Rectal smooth muscle tissue (tissue), 1 donor: ENCODE results near the gene RREB1.

Experiments used
- H3K27ac ChIP-seq: one replicate; pipeline ENCODE4 v1.7.0; 2013; ENCODE audit warnings: low read depth, low read length, inconsistent platforms
- H3K27me3 ChIP-seq: one replicate; pipeline ENCODE4 v1.7.0; 2013; ENCODE audit warnings: low read length; ENCODE audit not compliant: control insufficient read depth, insufficient read depth
- H3K36me3 ChIP-seq: one replicate; pipeline ENCODE4 v1.7.0; 2013; ENCODE audit warnings: low read length; ENCODE audit not compliant: control insufficient read depth, insufficient read depth
- H3K4me1 ChIP-seq: one replicate; pipeline ENCODE4 v1.7.0; 2013; ENCODE audit warnings: low read length; ENCODE audit not compliant: control insufficient read depth, insufficient read depth
- H3K4me3 ChIP-seq: one replicate; pipeline ENCODE4 v1.7.0; 2013; ENCODE audit warnings: low read length
- H3K9ac ChIP-seq: one replicate; pipeline ENCODE4 v1.7.0; 2013; ENCODE audit warnings: low read length

Gene RREB1

DNA sequence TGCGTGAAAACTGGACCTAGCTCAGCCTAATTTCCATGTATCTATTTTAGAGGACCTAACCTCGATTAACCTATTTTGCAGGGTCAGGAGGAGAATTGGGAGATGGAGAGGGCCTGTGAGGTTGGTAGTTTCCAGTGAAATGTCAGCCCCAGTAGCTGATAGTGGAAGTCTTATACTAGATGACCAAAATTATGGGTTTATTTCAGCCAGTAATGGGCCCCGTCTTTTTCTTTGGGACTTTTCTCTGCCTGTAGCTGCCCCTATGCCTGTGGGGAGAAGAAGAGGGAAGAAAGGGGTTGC, 37.8 kb downstream of the RREB1 start:
- Histone ChIP-seq H3K36me3 (no peaks in the 10 kb centered on the region), H3K4me1 (peaks cover 38% of the 10 kb centered on the region), H3K27me3 (no peaks in the 10 kb centered on the region), H3K27ac (peak overlapping the region; percentile 69), H3K4me3 (no peak overlapping the region), H3K9ac (no peak overlapping the region)

GRCh38 chr6:7145885-7146828, 38.4 kb downstream of the RREB1 start:
- no peak overlapping the region for H3K9ac ChIP-seq

DNA sequence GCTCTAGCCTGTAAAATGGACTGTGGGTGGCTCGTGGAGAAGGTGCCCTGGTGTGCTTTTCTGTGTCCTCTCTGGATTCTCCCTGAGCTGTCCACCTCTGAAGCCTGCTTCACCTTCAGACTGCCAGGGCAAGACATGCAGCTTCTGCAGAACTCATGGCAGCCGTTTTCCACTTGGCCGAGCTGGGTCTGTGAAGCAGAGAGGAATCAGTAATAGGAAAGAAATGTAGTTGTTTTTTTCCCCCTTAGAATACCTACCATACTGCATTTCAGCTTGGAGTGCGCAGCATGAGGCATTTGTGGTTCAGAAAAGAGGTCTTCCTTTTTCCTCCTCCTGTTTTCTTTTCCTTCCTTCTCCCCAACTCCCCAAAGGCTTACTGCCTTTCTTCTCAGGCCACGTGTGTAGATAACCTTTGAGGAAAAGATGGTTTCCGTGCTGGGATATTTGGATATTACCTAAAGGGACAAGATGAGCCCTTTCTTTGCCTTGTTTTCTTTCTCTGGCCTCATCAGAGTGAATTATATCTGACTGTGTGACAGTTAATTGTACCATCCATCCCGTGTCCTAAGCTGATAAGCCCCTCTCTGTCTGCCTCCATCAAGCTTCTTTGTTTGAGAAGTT, 39.4 kb downstream of the RREB1 start:
- Histone ChIP-seq H3K9ac (no peak overlapping the region), H3K27ac (peak overlapping the region; percentile 69), H3K36me3 (no peaks in the 10 kb centered on the region), H3K4me3 (no peak overlapping the region), H3K27me3 (no peaks in the 10 kb centered on the region), H3K4me1 (peaks cover 40% of the 10 kb centered on the region)

More at GRCh38 chr6:7145885-7146828, 38.4 kb downstream of the RREB1 start:
- H3K27me3 ChIP-seq: no peaks in the 10 kb centered on the region
- peaks cover 38% of the 10 kb centered on the region for H3K4me1 ChIP-seq
- H3K4me3 ChIP-seq: peak overlapping the region; percentile 7
- no peaks in the 10 kb centered on the region for H3K36me3 ChIP-seq
- peak overlapping the region; percentile 69 for H3K27ac ChIP-seq

DNA sequence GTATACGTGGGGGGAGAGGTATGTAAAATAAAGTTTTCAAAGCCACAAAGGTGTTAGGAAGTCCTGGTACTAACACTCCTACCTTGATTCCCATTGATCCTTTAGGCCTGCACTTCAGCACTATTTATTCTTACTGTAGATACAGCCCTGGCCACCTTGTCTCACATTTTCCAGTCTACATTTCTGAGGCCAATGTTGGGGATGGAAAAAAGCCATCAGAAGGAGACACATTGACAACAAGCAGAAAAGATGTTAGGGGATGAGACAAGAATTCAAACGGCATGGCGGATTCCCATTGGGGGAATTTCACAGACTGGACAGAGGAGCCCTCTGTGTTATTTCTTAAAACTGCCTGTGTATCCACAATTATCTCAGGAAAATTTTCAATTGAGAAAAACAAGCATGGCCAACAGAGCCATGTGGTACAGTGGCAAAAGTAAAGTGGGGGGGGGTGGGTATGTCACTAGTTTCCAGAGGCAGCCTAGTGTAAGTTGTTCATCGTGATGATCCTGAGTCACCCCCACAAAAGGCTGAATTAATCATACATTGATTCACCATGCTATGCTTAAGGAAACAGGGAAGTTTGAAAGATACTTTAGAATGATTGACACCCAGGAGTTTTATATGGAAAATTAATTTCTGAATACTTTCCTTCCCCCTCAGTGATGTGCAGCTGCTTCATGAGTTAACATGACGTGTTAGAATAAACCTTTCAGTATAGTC, 40.5 kb downstream of the RREB1 start:
- no peak overlapping the region for H3K4me3 ChIP-seq
- H3K27ac ChIP-seq: peak overlapping the region; percentile 63
- no peaks in the 10 kb centered on the region for H3K36me3 ChIP-seq
- H3K9ac ChIP-seq: no peak overlapping the region
- no peaks in the 10 kb centered on the region for H3K27me3 ChIP-seq
- H3K4me1 ChIP-seq: peaks cover 38% of the 10 kb centered on the region

DNA sequence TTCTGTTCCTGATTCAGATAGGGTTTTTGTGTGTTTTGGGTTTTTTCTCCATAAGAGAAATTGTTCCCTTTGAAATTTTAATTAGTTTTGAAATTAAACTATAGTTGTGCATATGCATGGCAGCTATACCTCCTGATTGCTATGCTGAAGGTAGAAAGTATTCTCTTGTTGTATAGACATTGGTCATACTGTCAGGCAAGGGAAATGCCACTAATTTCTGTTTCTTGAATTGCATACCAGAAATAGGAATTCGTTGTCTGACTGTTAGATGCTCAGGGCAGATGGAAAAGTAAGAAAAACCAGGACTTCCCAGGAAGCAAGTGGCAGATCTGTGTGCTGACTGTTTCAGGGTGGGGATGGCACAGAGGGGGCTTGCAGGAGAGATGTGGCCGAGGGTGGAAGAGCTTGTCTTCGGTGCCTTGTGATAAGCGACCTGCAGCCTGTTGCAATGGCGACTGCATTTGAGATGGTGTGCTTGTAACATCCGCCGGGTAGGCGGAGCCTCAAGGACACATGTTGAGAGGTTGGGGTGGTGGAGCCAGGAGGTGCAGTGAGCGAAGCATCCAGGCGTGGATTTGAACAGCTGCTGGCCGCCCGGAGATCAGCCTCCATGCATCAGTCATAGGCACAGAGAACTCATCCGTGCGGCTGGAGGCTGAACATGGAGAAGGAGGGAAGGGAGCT, 42.8 kb downstream of the RREB1 start:
- no peaks in the 10 kb centered on the region for H3K27me3 ChIP-seq
- H3K27ac ChIP-seq: no peak overlapping the region
- H3K9ac ChIP-seq: no peak overlapping the region
- peaks cover 28% of the 10 kb centered on the region for H3K4me1 ChIP-seq
- H3K4me3 ChIP-seq: no peak overlapping the region
- H3K36me3 ChIP-seq: no peaks in the 10 kb centered on the region

DNA sequence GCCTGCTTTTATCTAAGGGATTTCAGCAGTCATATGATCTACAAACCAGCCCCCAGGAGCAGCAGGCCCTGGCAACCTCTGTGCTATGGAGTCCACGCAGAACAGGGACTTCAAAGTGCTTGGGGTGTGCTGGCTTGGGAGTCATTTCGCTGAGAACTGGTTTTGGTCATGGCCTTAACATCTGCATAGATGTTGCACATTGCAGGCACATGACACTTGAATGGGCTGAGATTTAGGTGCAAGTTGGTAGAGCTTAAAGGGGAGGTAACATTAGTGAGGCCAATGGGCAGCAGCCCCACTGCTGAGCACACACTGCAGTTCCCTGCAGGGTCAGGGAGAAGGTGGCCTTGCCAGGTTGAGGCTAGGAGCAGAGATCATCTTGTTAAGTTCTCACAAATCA, 43.6 kb downstream of the RREB1 start:
- Histone ChIP-seq H3K9ac (no peak overlapping the region), H3K36me3 (no peaks in the 10 kb centered on the region), H3K4me3 (no peak overlapping the region), H3K4me1 (peaks cover 23% of the 10 kb centered on the region), H3K27ac (no peak overlapping the region), H3K27me3 (no peaks in the 10 kb centered on the region)

GRCh38 chr6:7152462-7152861, 44.7 kb downstream of the RREB1 start:
- no peaks in the 10 kb centered on the region for H3K36me3 ChIP-seq
- H3K9ac ChIP-seq: no peak overlapping the region
- no peak overlapping the region for H3K27ac ChIP-seq
- H3K27me3 ChIP-seq: no peaks in the 10 kb centered on the region
- no peak overlapping the region for H3K4me3 ChIP-seq
- H3K4me1 ChIP-seq: peaks cover 19% of the 10 kb centered on the region

GRCh38 chr6:7153789-7154188, 46.0 kb downstream of the RREB1 start:
- Histone ChIP-seq H3K27me3 (no peaks in the 10 kb centered on the region), H3K27ac (no peak overlapping the region), H3K9ac (no peak overlapping the region), H3K4me1 (peaks cover 11% of the 10 kb centered on the region), H3K36me3 (no peaks in the 10 kb centered on the region), H3K4me3 (no peak overlapping the region)

- Histone ChIP-seq H3K27me3 (no peaks in the 10 kb centered on the region), H3K36me3 (no peaks in the 10 kb centered on the region), H3K27ac (no peak overlapping the region), H3K4me1 (peaks cover 11% of the 10 kb centered on the region), H3K4me3 (no peak overlapping the region), H3K9ac (no peak overlapping the region)
Measured at GRCh38 chr6:7154341-7155139, 46.8 kb downstream of the RREB1 start.

- Histone ChIP-seq H3K4me1 (peaks cover 11% of the 10 kb centered on the region), H3K27me3 (no peaks in the 10 kb centered on the region), H3K36me3 (no peaks in the 10 kb centered on the region), H3K4me3 (no peak overlapping the region), H3K9ac (no peak overlapping the region), H3K27ac (no peak overlapping the region)
Measured at GRCh38 chr6:7155871-7156579, 48.3 kb downstream of the RREB1 start.

DNA sequence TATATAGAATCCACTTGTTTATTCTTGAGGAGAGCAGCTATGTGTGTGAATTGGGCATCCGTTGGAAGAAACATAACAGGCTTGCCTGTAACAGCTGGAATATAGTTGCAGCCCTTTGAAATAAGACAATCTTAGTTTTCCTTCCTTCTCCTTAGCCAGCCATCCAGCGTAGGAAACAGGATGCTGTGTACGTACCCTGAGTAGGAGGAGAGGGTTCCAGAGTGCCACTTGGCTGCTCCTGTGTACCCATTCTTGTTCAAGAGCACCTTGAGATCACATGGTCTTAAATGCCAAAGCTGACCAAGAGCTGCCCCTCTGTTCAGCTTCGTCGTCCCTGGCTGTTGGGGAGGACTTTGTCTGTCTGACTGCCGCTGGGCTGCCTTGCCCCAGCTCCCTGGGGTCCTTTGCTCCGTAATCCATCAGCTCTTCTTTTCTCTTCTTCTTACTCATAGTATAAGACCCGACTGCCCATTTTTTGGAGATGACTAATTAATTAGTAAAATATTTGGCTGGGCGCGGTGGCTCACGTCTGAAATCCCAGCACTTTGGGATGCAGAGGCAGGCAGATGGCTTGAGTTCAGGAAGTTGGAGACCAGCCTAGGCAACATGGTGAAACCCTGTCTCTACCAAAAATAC, 49.0 kb downstream of the RREB1 start:
- Histone ChIP-seq H3K27ac (no peak overlapping the region), H3K36me3 (no peaks in the 10 kb centered on the region), H3K4me1 (peaks cover 10% of the 10 kb centered on the region), H3K4me3 (no peak overlapping the region), H3K9ac (no peak overlapping the region), H3K27me3 (no peaks in the 10 kb centered on the region)
